ENCODE measurements around the gene TTF2. TPM values are rescaled to one million over a fixed set of nuclear protein-coding genes. Genes with fewer than 3 reads are reported as not detected.

TTF2 gene
- total and polyA plus RNA-seq, 2 donors: 5.8 to 26.3 TPM

GRCh38 chr1:117069220-117069844 lies 9.2 kb downstream of the TTF2 start:
- no peak overlapping the region for H3K27ac ChIP-seq (ENCODE audit: low read depth in 1 of 2, low read length in 1 of 2)
- no peaks in the 10 kb centered on the region for H3K27me3 ChIP-seq (ENCODE audit: control insufficient read depth in 2 of 2, insufficient read depth in 1 of 2, low read length in 1 of 2)
- 96% methylated on average over 4 of the region's 4 CpGs for WGBS
- no peaks in the 10 kb centered on the region for H3K9me3 ChIP-seq (ENCODE audit: control insufficient read depth in 2 of 2, insufficient read depth in 1 of 2, low read length in 1 of 2)
- no peaks in the 10 kb centered on the region for H3K4me1 ChIP-seq (ENCODE audit: control insufficient read depth in 2 of 2, insufficient read depth in 2 of 2, low read length in 2 of 2)
- no peak for DNase-seq (ENCODE audit: low read depth in 6 of 9, low spot score in 9 of 9)
- peaks cover 5 to 45% of the 10 kb centered on the region in 2 donors for H3K36me3 ChIP-seq (ENCODE audit: control insufficient read depth in 2 of 2, insufficient read depth in 2 of 2, low read length in 1 of 2)
- no peak overlapping the region for H3K4me3 ChIP-seq (ENCODE audit: low read length in 2 of 2)

- no peaks in the 10 kb centered on the region for H3K27me3 ChIP-seq (ENCODE audit: control insufficient read depth in 2 of 2, insufficient read depth in 1 of 2, low read length in 1 of 2)
- 96% methylated on average over 2 of the region's 2 CpGs for WGBS
- no peak for DNase-seq (ENCODE audit: low read depth in 6 of 9, low spot score in 9 of 9)
- no peaks in the 10 kb centered on the region for H3K4me1 ChIP-seq (ENCODE audit: control insufficient read depth in 2 of 2, insufficient read depth in 2 of 2, low read length in 2 of 2)
- no peak overlapping the region for H3K4me3 ChIP-seq (ENCODE audit: low read length in 2 of 2)
- H3K27ac ChIP-seq (ENCODE audit: low read depth in 1 of 2, low read length in 1 of 2): no peak overlapping the region
- H3K9me3 ChIP-seq (ENCODE audit: control insufficient read depth in 2 of 2, insufficient read depth in 1 of 2, low read length in 1 of 2): no peaks in the 10 kb centered on the region
- H3K36me3 ChIP-seq (ENCODE audit: control insufficient read depth in 2 of 2, insufficient read depth in 2 of 2, low read length in 1 of 2): peaks cover 9 to 51% of the 10 kb centered on the region in 2 donors
Measured at GRCh38 chr1:117070124-117070523, 10.0 kb downstream of the TTF2 start.

- Histone ChIP-seq H3K4me1 (ENCODE audit: control insufficient read depth in 2 of 2, insufficient read depth in 2 of 2, low read length in 2 of 2) (no peaks in the 10 kb centered on the region), H3K4me3 (ENCODE audit: low read length in 2 of 2) (no peak overlapping the region), H3K27ac (ENCODE audit: low read depth in 1 of 2, low read length in 1 of 2) (no peak overlapping the region), H3K9me3 (ENCODE audit: control insufficient read depth in 2 of 2, insufficient read depth in 1 of 2, low read length in 1 of 2) (no peaks in the 10 kb centered on the region), H3K27me3 (ENCODE audit: control insufficient read depth in 2 of 2, insufficient read depth in 1 of 2, low read length in 1 of 2) (no peaks in the 10 kb centered on the region), H3K36me3 (ENCODE audit: control insufficient read depth in 2 of 2, insufficient read depth in 2 of 2, low read length in 1 of 2) (peaks cover 51 to 83% of the 10 kb centered on the region in 2 donors)
- 97% methylated on average over 5 of the region's 5 CpGs for WGBS
- no peak for DNase-seq (ENCODE audit: low read depth in 6 of 9, low spot score in 9 of 9)
Measured at GRCh38 chr1:117076648-117077047, 16.5 kb downstream of the TTF2 start.

- DNase-seq (ENCODE audit: low read depth in 6 of 9, low spot score in 9 of 9): no peak
- Histone ChIP-seq H3K9me3 (ENCODE audit: control insufficient read depth in 2 of 2, insufficient read depth in 1 of 2, low read length in 1 of 2) (no peaks in the 10 kb centered on the region), H3K36me3 (ENCODE audit: control insufficient read depth in 2 of 2, insufficient read depth in 2 of 2, low read length in 1 of 2) (peaks cover 55 to 85% of the 10 kb centered on the region in 2 donors), H3K27me3 (ENCODE audit: control insufficient read depth in 2 of 2, insufficient read depth in 1 of 2, low read length in 1 of 2) (no peaks in the 10 kb centered on the region), H3K4me1 (ENCODE audit: control insufficient read depth in 2 of 2, insufficient read depth in 2 of 2, low read length in 2 of 2) (no peaks in the 10 kb centered on the region), H3K27ac (ENCODE audit: low read depth in 1 of 2, low read length in 1 of 2) (no peak overlapping the region), H3K4me3 (ENCODE audit: low read length in 2 of 2) (no peak overlapping the region)
- whole genome bisulfite sequencing: 77% methylated on average over 3 of the region's 3 CpGs
Measured at GRCh38 chr1:117077267-117077666, 17.1 kb downstream of the TTF2 start.

GRCh38 chr1:117079737-117080136 lies 19.6 kb downstream of the TTF2 start:
- 97% methylated on average over 6 of the region's 6 CpGs for WGBS
- H3K36me3 ChIP-seq (ENCODE audit: control insufficient read depth in 2 of 2, insufficient read depth in 2 of 2, low read length in 1 of 2): peaks cover 62 to 87% of the 10 kb centered on the region in 2 donors
- H3K27ac ChIP-seq (ENCODE audit: low read depth in 1 of 2, low read length in 1 of 2): no peak overlapping the region
- H3K4me3 ChIP-seq (ENCODE audit: low read length in 2 of 2): no peak overlapping the region
- no peaks in the 10 kb centered on the region for H3K9me3 ChIP-seq (ENCODE audit: control insufficient read depth in 2 of 2, insufficient read depth in 1 of 2, low read length in 1 of 2)
- no peak for DNase-seq (ENCODE audit: low read depth in 6 of 9, low spot score in 9 of 9)
- H3K27me3 ChIP-seq (ENCODE audit: control insufficient read depth in 2 of 2, insufficient read depth in 1 of 2, low read length in 1 of 2): no peaks in the 10 kb centered on the region
- H3K4me1 ChIP-seq (ENCODE audit: control insufficient read depth in 2 of 2, insufficient read depth in 2 of 2, low read length in 2 of 2): no peaks in the 10 kb centered on the region

GRCh38 chr1:117084231-117084630 lies 24.1 kb downstream of the TTF2 start:
- no peaks in the 10 kb centered on the region for H3K9me3 ChIP-seq (ENCODE audit: control insufficient read depth in 2 of 2, insufficient read depth in 1 of 2, low read length in 1 of 2)
- no peak overlapping the region for H3K4me3 ChIP-seq (ENCODE audit: low read length in 2 of 2)
- no peaks in the 10 kb centered on the region for H3K4me1 ChIP-seq (ENCODE audit: control insufficient read depth in 2 of 2, insufficient read depth in 2 of 2, low read length in 2 of 2)
- peaks cover 33 to 68% of the 10 kb centered on the region in 2 donors for H3K36me3 ChIP-seq (ENCODE audit: control insufficient read depth in 2 of 2, insufficient read depth in 2 of 2, low read length in 1 of 2)
- DNase-seq (ENCODE audit: low read depth in 6 of 9, low spot score in 9 of 9): no peak
- 82% methylated on average over 6 of the region's 6 CpGs for WGBS
- no peak overlapping the region for H3K27ac ChIP-seq (ENCODE audit: low read depth in 1 of 2, low read length in 1 of 2)
- no peaks in the 10 kb centered on the region for H3K27me3 ChIP-seq (ENCODE audit: control insufficient read depth in 2 of 2, insufficient read depth in 1 of 2, low read length in 1 of 2)

GRCh38 chr1:117087686-117088085 lies 27.6 kb downstream of the TTF2 start:
- H3K4me1 ChIP-seq (ENCODE audit: control insufficient read depth in 2 of 2, insufficient read depth in 2 of 2, low read length in 2 of 2): no peaks in the 10 kb centered on the region
- H3K36me3 ChIP-seq (ENCODE audit: control insufficient read depth in 2 of 2, insufficient read depth in 2 of 2, low read length in 1 of 2): peaks cover 35 to 71% of the 10 kb centered on the region in 2 donors
- 99% methylated on average over 6 of the region's 6 CpGs for WGBS

GRCh38 chr1:117089996-117090395 lies 29.9 kb downstream of the TTF2 start:
- WGBS: 97% methylated on average over 2 of the region's 2 CpGs
- Histone ChIP-seq H3K4me3 (ENCODE audit: low read length in 2 of 2) (no peak overlapping the region), H3K27ac (ENCODE audit: low read depth in 1 of 2, low read length in 1 of 2) (no peak overlapping the region), H3K4me1 (ENCODE audit: control insufficient read depth in 2 of 2, insufficient read depth in 2 of 2, low read length in 2 of 2) (no peaks in the 10 kb centered on the region), H3K36me3 (ENCODE audit: control insufficient read depth in 2 of 2, insufficient read depth in 2 of 2, low read length in 1 of 2) (peaks cover 47 to 73% of the 10 kb centered on the region in 2 donors), H3K27me3 (ENCODE audit: control insufficient read depth in 2 of 2, insufficient read depth in 1 of 2, low read length in 1 of 2) (no peaks in the 10 kb centered on the region), H3K9me3 (ENCODE audit: control insufficient read depth in 2 of 2, insufficient read depth in 1 of 2, low read length in 1 of 2) (no peaks in the 10 kb centered on the region)
- DNase-seq (ENCODE audit: low read depth in 6 of 9, low spot score in 9 of 9): no peak

More at GRCh38 chr1:117087686-117088085, 27.6 kb downstream of the TTF2 start:
- no peak overlapping the region for H3K27ac ChIP-seq (ENCODE audit: low read depth in 1 of 2, low read length in 1 of 2)
- DNase-seq (ENCODE audit: low read depth in 6 of 9, low spot score in 9 of 9): no peak
- H3K27me3 ChIP-seq (ENCODE audit: control insufficient read depth in 2 of 2, insufficient read depth in 1 of 2, low read length in 1 of 2): no peaks in the 10 kb centered on the region
- H3K9me3 ChIP-seq (ENCODE audit: control insufficient read depth in 2 of 2, insufficient read depth in 1 of 2, low read length in 1 of 2): no peaks in the 10 kb centered on the region
- no peak overlapping the region for H3K4me3 ChIP-seq (ENCODE audit: low read length in 2 of 2)

GRCh38 chr1:117092594-117092993 lies 32.5 kb downstream of the TTF2 start:
- DNase-seq (ENCODE audit: low read depth in 6 of 9, low spot score in 9 of 9): no peak
- H3K4me3 ChIP-seq (ENCODE audit: low read length in 2 of 2): no peak overlapping the region
- H3K9me3 ChIP-seq (ENCODE audit: control insufficient read depth in 2 of 2, insufficient read depth in 1 of 2, low read length in 1 of 2): no peaks in the 10 kb centered on the region
- WGBS: 96% methylated on average over 5 of the region's 5 CpGs
- H3K4me1 ChIP-seq (ENCODE audit: control insufficient read depth in 2 of 2, insufficient read depth in 2 of 2, low read length in 2 of 2): no peaks in the 10 kb centered on the region
- H3K36me3 ChIP-seq (ENCODE audit: control insufficient read depth in 2 of 2, insufficient read depth in 2 of 2, low read length in 1 of 2): peaks cover 50 to 77% of the 10 kb centered on the region in 2 donors
- peak overlapping the region; percentile 25 to 41 for H3K27ac ChIP-seq (ENCODE audit: low read depth in 1 of 2, low read length in 1 of 2)
- H3K27me3 ChIP-seq (ENCODE audit: control insufficient read depth in 2 of 2, insufficient read depth in 1 of 2, low read length in 1 of 2): no peaks in the 10 kb centered on the region
